ENCODE measurements around the gene KISS1. TPM values are rescaled to one million over a fixed set of nuclear protein-coding genes. Genes with fewer than 3 reads are reported as not detected.

The KISS1 gene
- total and polyA plus RNA-seq, 2 donors from 2014 or later: 0.50 to 25.2 TPM

GRCh38 chr1:204167730-204168129 lies 28.6 kb downstream of the KISS1 start:
- Histone ChIP-seq H3K27ac (ENCODE audit: low read depth in 2 of 2, low read length in 2 of 2) (no peak overlapping the region), H3K9me3 (ENCODE audit: control insufficient read depth in 2 of 3, insufficient read depth in 1 of 3, low read length in 3 of 3) (peaks cover 0 to 10% (median 0%) of the 10 kb centered on the region in 3 donors), H3K27me3 (ENCODE audit: control insufficient read depth, insufficient read depth, low read length) (no peaks in the 10 kb centered on the region), H3K4me3 (ENCODE audit: low read length in 3 of 3) (no peak overlapping the region), H3K36me3 (ENCODE audit: control insufficient read depth in 2 of 3, insufficient read depth in 3 of 3, low read length in 3 of 3) (no peaks in the 10 kb centered on the region), H3K9ac (ENCODE audit: low read length in 3 of 3) (no peak overlapping the region), H3K4me1 (ENCODE audit: control insufficient read depth in 2 of 3, insufficient read depth in 2 of 3, low read depth in 1 of 3, low read length in 3 of 3) (no peaks in the 10 kb centered on the region)
- FAIRE-seq (no peak), DNase-seq (no peak)
- intact Hi-C loops (cut with DNase I): loop anchor here (10.0 kb wide), 1 partner anchor 197 kb away; no protein-coding TSS in a partner anchor
- TF ChIP-seq, protein P1, sequence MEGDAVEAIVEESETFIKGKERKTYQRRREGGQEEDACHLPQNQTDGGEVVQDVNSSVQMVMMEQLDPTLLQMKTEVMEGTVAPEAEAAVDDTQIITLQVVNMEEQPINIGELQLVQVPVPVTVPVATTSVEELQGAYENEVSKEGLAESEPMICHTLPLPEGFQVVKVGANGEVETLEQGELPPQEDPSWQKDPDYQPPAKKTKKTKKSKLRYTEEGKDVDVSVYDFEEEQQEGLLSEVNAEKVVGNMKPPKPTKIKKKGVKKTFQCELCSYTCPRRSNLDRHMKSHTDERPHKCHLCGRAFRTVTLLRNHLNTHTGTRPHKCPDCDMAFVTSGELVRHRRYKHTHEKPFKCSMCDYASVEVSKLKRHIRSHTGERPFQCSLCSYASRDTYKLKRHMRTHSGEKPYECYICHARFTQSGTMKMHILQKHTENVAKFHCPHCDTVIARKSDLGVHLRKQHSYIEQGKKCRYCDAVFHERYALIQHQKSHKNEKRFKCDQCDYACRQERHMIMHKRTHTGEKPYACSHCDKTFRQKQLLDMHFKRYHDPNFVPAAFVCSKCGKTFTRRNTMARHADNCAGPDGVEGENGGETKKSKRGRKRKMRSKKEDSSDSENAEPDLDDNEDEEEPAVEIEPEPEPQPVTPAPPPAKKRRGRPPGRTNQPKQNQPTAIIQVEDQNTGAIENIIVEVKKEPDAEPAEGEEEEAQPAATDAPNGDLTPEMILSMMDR (IDR thresholded peaks at IDR 0.05; ENCODE audit: borderline replicate concordance, extremely low read depth, insufficient read depth): no peak

DNA sequence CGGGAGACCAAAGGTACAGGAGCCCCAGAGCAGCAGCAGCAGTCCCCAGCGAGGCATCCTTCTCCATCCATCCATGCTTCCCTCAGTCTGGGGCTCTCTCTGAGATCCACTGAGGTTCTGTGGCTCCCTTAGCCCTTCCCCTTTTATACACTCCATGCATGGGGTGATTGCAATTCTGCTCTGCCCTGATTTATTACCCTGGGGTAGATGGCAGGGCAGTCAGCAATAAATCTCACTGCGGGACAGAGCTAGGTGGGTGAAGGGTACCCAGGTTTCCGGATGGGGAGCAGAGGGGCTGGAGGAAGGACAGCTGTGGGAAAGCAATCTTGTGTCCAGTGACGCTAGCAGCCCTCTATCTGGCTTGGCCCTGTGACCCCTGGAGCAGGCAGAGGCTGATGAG lies 30.1 kb downstream of the KISS1 start, which contains the start of gene REN:
REN (minus strand) TSS at position 119 of the 400 bp plus-strand sequence; CDS start at position 75, 44 bp downstream.
- DNase-seq (no peak), FAIRE-seq (no peak)
- peaks cover 0 to 10% (median 0%) of the 10 kb centered on the region in 3 donors for H3K9me3 ChIP-seq (ENCODE audit: control insufficient read depth in 2 of 3, insufficient read depth in 1 of 3, low read length in 3 of 3)
- H3K36me3 ChIP-seq (ENCODE audit: control insufficient read depth in 2 of 3, insufficient read depth in 3 of 3, low read length in 3 of 3): no peaks in the 10 kb centered on the region
- no peaks in the 10 kb centered on the region for H3K27me3 ChIP-seq (ENCODE audit: control insufficient read depth, insufficient read depth, low read length)
- no peak within 1 kb of the TSS for H3K27ac ChIP-seq (ENCODE audit: low read depth in 2 of 2, low read length in 2 of 2)
- H3K4me1 ChIP-seq (ENCODE audit: control insufficient read depth in 2 of 3, insufficient read depth in 2 of 3, low read depth in 1 of 3, low read length in 3 of 3): no peaks in the 10 kb centered on the region
- no peak within 1 kb of the TSS for H3K4me3 ChIP-seq (ENCODE audit: low read length in 3 of 3)
- intact Hi-C loops (cut with DNase I): loop anchor here (10.0 kb wide), 1 partner anchor 199 kb away; no protein-coding TSS in a partner anchor
- H3K9ac ChIP-seq (ENCODE audit: low read length in 3 of 3): no peak within 1 kb of the TSS
- TF ChIP-seq, protein P1 (IDR thresholded peaks at IDR 0.05; ENCODE audit: borderline replicate concordance, extremely low read depth, insufficient read depth): no peak

- H3K36me3 ChIP-seq (ENCODE audit: control insufficient read depth in 2 of 3, insufficient read depth in 3 of 3, low read length in 3 of 3): no peaks in the 10 kb centered on the region
- H3K9me3 ChIP-seq (ENCODE audit: control insufficient read depth in 2 of 3, insufficient read depth in 1 of 3, low read length in 3 of 3): no peaks in the 10 kb centered on the region
- FAIRE-seq: no peak
- no peak overlapping the region for H3K4me3 ChIP-seq (ENCODE audit: low read length in 3 of 3)
- no peaks in the 10 kb centered on the region for H3K4me1 ChIP-seq (ENCODE audit: control insufficient read depth in 2 of 3, insufficient read depth in 2 of 3, low read depth in 1 of 3, low read length in 3 of 3)
- no peak overlapping the region for H3K27ac ChIP-seq (ENCODE audit: low read depth in 2 of 2, low read length in 2 of 2)
- TF ChIP-seq, protein P1 (IDR thresholded peaks at IDR 0.05; ENCODE audit: borderline replicate concordance, extremely low read depth, insufficient read depth): peak; percentile 98
- no peaks in the 10 kb centered on the region for H3K27me3 ChIP-seq (ENCODE audit: control insufficient read depth, insufficient read depth, low read length)
- DNase-seq: peak; percentile 90 to 93 (median 91)
- H3K9ac ChIP-seq (ENCODE audit: low read length in 3 of 3): no peak overlapping the region
- intact Hi-C loops (cut with DNase I): loop anchor here (10.0 kb wide), 1 partner anchor 202 kb away; no protein-coding TSS in a partner anchor
Observed at GRCh38 chr1:204162494-204163074, 33.7 kb downstream of the KISS1 start.
